BE2C (cell line): ENCODE results near the gene ING3.

Experiments used
- DNase-seq: peaks from one replicate; pipeline ENCODE4 v3.0.0-alpha.2; 2020
- H3K27me3 ChIP-seq: fragments of 250-450 bp; sonication (Bioruptor Pico); 2 replicates; pipeline ENCODE4 v1.5.1; 2020; ENCODE audit warnings: mild to moderate bottlenecking
- H3K36me3 ChIP-seq: fragments of 250-450 bp; sonication (Bioruptor Pico); 2 replicates; pipeline ENCODE4 v1.5.1; 2020; ENCODE audit warnings: mild to moderate bottlenecking
- H3K4me1 ChIP-seq: fragments of 250-450 bp; sonication (Bioruptor Pico); 2 replicates; pipeline ENCODE4 v1.5.1; 2020
- H3K4me3 ChIP-seq: 2 replicates; pipeline ENCODE4 v1.5.1; 2011; ENCODE audit warnings: low read depth, low read length
- H3K9me3 ChIP-seq: fragments of 250-450 bp; sonication (Bioruptor Pico); 2 replicates; pipeline ENCODE4 v1.5.1; 2020
- TF ChIP-seq, protein P1 (sequence below): IDR thresholded peaks from 2 replicates; pipeline ENCODE4 v1.5.1; 2012; ENCODE audit warnings: mild to moderate bottlenecking, low read depth, low read length

The ING3 gene

DNA sequence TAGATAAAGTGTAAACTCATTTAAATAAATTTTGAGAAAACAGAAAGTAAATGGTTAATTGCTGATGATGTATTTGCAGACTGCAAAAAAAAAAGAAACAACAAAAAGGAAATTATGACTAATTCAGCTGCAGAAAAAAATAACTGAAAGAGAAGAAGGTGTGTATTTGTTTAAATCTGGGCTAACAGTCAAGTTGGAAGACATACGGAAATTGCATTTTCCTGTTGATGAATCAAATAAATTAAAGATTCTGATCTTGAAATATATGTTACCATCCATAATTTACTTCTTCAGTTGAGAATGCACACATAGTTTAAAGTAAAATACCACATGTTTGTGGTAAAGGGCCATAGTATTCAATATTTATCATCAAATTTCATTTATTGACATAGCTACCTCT, 19.3 kb upstream of the ING3 start:
- H3K27me3 ChIP-seq = peaks cover 14% of the 10 kb centered on the region
- TF ChIP-seq, protein P1, sequence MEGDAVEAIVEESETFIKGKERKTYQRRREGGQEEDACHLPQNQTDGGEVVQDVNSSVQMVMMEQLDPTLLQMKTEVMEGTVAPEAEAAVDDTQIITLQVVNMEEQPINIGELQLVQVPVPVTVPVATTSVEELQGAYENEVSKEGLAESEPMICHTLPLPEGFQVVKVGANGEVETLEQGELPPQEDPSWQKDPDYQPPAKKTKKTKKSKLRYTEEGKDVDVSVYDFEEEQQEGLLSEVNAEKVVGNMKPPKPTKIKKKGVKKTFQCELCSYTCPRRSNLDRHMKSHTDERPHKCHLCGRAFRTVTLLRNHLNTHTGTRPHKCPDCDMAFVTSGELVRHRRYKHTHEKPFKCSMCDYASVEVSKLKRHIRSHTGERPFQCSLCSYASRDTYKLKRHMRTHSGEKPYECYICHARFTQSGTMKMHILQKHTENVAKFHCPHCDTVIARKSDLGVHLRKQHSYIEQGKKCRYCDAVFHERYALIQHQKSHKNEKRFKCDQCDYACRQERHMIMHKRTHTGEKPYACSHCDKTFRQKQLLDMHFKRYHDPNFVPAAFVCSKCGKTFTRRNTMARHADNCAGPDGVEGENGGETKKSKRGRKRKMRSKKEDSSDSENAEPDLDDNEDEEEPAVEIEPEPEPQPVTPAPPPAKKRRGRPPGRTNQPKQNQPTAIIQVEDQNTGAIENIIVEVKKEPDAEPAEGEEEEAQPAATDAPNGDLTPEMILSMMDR = no peak
- no peaks in the 10 kb centered on the region for H3K9me3 ChIP-seq
- no peak for DNase-seq
- no peaks in the 10 kb centered on the region for H3K36me3 ChIP-seq
- H3K4me3 ChIP-seq = no peak overlapping the region
- no peaks in the 10 kb centered on the region for H3K4me1 ChIP-seq

DNA sequence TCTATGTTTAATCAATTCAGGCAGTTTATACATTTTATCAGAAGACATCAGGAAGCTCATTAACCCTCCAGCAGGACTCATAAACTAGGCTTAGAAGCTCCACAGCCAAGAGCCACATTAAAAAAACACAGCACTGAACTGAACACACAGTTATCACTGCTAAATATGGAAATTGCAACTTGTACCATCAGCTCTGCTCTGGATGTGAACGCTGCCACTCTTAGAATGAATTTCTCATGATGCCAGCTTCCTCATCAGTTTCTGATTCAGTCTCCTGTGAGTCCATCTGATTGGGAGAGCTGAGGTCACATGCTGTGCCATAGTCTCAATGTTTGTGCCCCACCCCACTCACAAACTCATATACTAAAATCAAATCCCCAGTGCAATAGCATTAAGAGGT, 17.1 kb upstream of the ING3 start:
- Histone ChIP-seq H3K27me3 (peaks cover 9% of the 10 kb centered on the region), H3K36me3 (no peaks in the 10 kb centered on the region), H3K4me3 (no peak overlapping the region), H3K9me3 (peaks cover 3% of the 10 kb centered on the region; the same call in 1 of the 2 replicates), H3K4me1 (no peaks in the 10 kb centered on the region)
- TF ChIP-seq, protein P1 = no peak
- no peak for DNase-seq

DNA sequence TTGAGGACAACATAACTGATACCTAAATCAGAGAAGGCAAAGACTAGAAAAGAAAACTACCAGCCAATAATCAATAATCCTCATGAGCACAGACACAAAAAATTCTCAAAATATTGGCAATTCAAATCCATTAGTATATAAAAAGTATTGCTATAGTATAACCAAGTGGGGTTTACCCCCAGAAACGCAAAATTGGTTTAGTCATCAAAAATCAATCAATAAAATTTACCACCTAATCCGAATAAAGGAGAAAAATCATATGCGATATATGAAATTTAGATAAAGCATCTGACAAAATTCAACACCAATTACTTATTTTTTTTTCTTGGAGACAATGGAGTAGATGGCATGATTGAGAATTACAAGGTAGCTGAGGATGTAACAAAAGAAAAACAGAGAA, 11.2 kb upstream of the ING3 start:
- H3K4me3 ChIP-seq = no peak overlapping the region
- H3K27me3 ChIP-seq = peaks cover 34% of the 10 kb centered on the region
- no peaks in the 10 kb centered on the region for H3K4me1 ChIP-seq
- TF ChIP-seq, protein P1 = no peak
- H3K9me3 ChIP-seq = peaks cover 3% of the 10 kb centered on the region; the same call in 1 of the 2 replicates
- DNase-seq = no peak
- H3K36me3 ChIP-seq = no peaks in the 10 kb centered on the region

DNA sequence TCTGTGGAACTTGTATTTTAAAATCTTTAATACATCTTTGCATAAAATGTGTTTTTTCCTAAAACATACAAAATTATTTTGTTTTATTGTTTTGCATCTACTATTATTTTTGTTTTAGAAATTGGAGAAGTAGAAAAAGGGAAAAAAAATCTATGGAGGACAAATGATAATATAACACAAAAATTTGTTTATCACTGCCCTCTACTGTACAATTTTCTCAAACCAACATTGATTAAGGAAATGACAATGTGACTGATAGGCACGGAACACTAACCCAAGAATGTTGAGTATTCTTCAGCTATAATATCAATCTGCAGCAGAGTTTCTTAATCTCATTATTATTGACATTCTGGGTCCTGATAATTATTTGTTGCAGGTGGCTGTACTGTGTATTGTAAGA, 9.5 kb upstream of the ING3 start:
- H3K36me3 ChIP-seq = no peaks in the 10 kb centered on the region
- H3K27me3 ChIP-seq = peaks cover 45% of the 10 kb centered on the region
- DNase-seq = no peak
- no peak overlapping the region for H3K4me3 ChIP-seq
- no peaks in the 10 kb centered on the region for H3K4me1 ChIP-seq
- TF ChIP-seq, protein P1 = no peak; the same call in 1 of the 2 replicates
- peaks cover 3% of the 10 kb centered on the region; the same call in 1 of the 2 replicates for H3K9me3 ChIP-seq

DNA sequence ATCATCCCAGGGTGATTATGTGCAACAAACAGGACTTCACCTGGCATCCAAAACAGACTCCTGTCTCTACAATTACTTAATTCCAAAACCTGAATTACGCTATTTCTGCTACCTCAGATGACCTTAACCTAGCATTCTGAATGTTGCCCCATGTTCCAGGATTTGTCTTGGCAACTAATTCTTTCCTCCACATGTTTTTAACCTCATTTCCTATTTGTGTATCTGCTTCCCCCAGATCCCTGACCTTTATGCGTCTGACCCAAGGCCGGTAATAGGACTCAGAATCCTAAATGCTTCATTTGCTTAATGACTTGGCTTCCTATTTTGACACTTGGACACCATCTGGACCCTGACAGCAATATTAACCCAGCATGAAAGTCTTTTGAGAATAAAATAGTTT, 8.7 kb upstream of the ING3 start:
- H3K4me3 ChIP-seq = no peak overlapping the region
- no peak for DNase-seq
- TF ChIP-seq, protein P1 = no peak

DNA sequence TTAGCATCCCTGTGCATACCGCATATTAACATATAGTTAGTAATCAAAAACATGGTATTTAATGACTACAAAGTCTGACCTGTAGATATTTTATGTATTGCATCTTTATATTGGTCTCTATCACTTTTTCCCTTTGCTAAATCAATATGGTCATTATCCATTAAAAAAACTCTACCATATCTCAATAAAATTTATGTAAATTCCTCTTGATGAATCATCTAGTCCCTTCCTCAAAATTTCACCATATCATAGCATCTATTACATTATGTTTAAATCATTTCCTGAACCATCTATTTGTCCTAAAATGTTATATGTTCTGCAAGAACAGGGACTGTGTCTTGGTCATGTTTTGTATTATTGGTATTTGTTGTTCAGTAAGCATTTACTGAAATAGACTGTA, 7.7 kb upstream of the ING3 start:
- no peak overlapping the region for H3K4me3 ChIP-seq
- TF ChIP-seq, protein P1 = no peak
- H3K4me1 ChIP-seq = no peaks in the 10 kb centered on the region
- H3K9me3 ChIP-seq = no peaks in the 10 kb centered on the region
- H3K27me3 ChIP-seq = peaks cover 49% of the 10 kb centered on the region
- DNase-seq = no peak
- no peaks in the 10 kb centered on the region for H3K36me3 ChIP-seq

More for the DNA sequence above, 8.7 kb upstream of the ING3 start:
- H3K27me3 ChIP-seq = peaks cover 49% of the 10 kb centered on the region
- no peaks in the 10 kb centered on the region for H3K4me1 ChIP-seq
- peaks cover 3% of the 10 kb centered on the region; the same call in 1 of the 2 replicates for H3K9me3 ChIP-seq
- no peaks in the 10 kb centered on the region for H3K36me3 ChIP-seq
